GM19238 (cell line): ENCODE data around the gene HECW1.
"Not testable (repeated sequence)": the region's sequence is repeated elsewhere in the genome, so short reads cannot be mapped to it uniquely, and the experiment has no call there.

ENCODE experiments used
- DNase-seq: peaks from one replicate; pipeline ENCODE4 v3.0.0; 2011; ENCODE audit warnings: low spot score; ENCODE audit not compliant: insufficient read length

HECW1 gene

GRCh38 chr7:43111630-43112458 is 603 bp upstream of the HECW1 start:
- no peak for DNase-seq

DNA sequence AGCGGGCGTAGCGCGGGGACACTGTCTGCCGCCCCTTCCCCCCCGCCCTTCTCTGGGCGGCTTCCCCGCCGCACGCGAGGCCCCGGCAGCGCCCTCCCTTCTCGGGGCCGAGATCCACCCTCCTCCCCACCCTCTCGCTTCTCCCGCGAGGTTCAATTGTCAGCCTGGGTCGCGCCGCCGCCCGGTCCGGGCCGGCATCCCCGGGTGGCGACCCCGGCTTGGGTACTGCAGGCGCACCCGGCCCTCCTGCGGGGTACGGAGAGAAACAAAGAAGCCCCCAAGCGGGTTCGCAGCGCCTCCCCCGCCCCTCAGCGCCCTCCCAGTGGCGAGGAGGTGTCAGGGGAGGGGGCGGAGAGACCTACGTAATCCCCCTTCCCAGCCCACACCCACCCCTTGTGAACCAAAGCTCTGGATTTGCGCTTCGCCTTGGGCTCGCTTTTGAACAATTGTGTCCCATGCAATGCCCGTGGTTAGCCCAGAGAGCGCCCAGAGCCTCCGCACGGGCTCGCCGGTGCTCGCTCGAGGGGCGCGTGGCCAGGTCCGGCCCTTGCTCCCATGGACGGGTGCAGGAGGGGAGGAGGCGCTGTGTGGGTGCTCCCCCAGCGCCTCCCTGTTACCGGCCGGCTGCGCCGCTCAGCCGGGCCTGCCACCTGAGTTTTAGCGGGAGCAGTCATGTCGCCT is 634 bp downstream of the HECW1 start:
- no peak for DNase-seq

- DNase-seq = no peak
These were observed 1.4 kb downstream of the HECW1 start for GRCh38 chr7:43113622-43114457.

DNA sequence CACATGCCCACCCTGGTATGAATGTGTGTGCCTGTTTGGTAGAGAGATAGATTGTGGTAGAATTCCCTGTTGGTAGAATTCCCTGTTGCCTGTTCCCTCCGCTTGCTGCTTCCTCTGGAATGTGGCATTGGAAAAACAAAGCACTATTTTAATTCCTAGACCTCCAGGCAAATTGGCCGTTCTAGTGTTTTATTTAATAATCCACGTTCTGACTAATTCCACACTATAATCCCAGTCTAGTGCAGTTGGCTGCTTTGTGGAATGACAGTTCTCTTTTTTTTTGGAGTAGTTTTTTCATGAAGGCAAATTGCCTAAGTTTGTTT is 2.0 kb downstream of the HECW1 start:
- DNase-seq = no peak

DNA sequence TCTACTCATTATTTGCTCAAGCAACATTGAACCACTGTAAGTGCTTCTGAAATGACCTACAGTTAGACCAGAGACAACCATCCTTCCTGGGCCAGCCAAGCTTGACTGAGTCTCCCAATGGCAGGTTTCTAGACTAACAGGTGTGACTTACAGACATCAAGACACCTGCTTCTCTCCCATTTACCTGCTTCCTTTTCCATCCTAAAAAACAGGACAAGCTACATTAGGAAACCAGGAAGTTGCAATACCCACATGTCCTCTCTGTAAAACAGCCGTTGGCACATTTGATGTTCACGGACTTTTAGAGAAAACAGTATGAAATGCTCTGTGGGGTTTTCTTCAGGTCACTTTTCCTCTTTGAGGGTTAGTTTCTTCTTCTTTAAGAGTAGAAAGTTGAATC is 4.0 kb downstream of the HECW1 start:
- no peak for DNase-seq

DNA sequence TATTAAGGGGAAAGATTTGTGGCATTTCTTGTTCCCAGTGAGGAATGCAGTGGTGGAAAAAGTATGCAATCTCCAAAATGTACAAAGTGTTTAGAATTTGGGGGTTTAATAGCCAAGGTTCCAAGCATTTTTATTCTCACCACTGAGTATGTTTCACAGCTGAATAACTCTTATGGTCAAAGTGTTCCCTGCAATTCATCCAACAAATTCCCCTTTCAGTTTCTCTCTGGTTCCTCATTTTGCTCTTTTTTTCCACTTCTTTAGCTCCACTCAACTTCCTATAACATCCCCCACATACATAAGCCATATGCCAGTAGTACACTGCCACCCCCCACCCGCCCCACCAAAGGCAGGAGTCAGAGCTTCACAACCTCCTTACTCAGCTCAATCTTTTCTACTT is 4.6 kb downstream of the HECW1 start:
- DNase-seq = no peak

- no peak for DNase-seq
These were observed 5.4 kb downstream of the HECW1 start for GRCh38 chr7:43117861-43118260.

GRCh38 chr7:43118313-43118712 is 5.9 kb downstream of the HECW1 start:
- DNase-seq = no peak

- no peak for DNase-seq
These were observed 7.1 kb downstream of the HECW1 start for GRCh38 chr7:43119371-43120075.

GRCh38 chr7:43121973-43122372 is 9.5 kb downstream of the HECW1 start:
- DNase-seq = no peak

- DNase-seq = no peak
These were observed 11.0 kb downstream of the HECW1 start for GRCh38 chr7:43123457-43123856.

DNA sequence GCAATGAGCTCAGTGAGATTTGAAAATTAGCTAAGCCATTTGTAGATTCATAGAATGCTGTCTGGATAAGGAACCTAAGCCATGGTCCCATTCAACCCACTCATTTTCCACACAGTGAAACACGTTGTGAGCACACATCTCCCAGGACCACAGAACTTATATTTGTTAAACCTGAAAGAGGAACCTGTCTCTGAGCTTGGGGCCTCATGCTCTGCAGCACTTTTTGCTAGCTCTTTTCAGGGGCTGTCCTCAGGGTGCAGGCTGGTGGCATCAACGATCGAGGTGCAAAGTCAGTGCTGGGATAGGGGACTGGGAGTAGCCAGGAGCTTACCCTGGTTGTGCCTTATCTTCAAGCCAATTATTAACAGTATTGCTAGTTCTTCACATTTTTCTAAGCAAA is 11.9 kb downstream of the HECW1 start:
- no peak for DNase-seq

GRCh38 chr7:43130347-43130746 is 17.9 kb downstream of the HECW1 start:
- DNase-seq = no peak

- DNase-seq = no peak
These were observed 22.7 kb downstream of the HECW1 start for GRCh38 chr7:43135129-43135528.

- DNase-seq = no peak
These were observed 23.6 kb downstream of the HECW1 start for GRCh38 chr7:43136064-43136463.

GRCh38 chr7:43137121-43137744 is 24.8 kb downstream of the HECW1 start:
- DNase-seq = not testable (repeated sequence)

DNA sequence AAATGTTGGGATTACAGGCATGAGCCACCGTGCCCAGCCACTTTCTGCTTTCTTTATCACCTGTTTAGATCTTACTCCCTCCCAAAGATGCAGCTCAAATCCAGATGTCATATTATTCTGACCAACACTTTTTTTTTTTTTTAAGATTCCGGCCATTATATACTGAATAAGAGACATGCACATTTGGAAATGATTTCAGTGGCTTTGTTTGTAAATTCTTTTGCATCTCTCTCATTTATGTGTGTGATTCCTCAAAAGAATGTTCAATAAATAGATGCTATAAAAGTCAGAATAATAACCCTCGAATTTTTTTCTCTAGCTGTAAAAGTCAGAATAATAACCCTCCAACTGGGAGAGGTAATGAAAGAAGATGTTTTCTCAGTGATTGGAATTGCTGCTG is 25.4 kb downstream of the HECW1 start:
- DNase-seq = no peak

GRCh38 chr7:43138710-43139109 is 26.3 kb downstream of the HECW1 start:
- DNase-seq = no peak

GRCh38 chr7:43139137-43139536 is 26.7 kb downstream of the HECW1 start:
- no peak for DNase-seq

- no peak for DNase-seq
These were observed 27.7 kb downstream of the HECW1 start for GRCh38 chr7:43140186-43140585.

DNA sequence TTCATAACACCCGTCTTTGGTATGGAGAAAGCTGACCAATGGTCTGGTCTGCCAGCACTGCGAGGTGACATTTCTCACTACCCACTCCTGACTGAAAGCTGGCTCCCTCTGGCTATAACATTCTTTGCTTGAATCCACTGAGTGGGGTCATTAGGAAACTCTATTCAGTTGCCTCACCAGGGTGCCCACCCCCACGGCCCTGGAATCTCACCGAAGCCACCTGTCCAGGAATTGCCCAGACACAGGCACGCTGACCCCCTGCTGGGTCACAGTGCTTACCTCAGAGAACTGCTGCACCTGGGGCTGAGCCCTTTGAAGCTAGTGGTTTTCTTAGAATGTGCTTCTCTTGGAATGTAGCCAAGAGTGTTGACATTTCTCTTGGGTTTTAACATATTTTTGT is 28.6 kb downstream of the HECW1 start:
- no peak for DNase-seq
